AG09309 (cell line): Measurements from ENCODE around the gene TADA1.

Source experiments
- DNase-seq: peaks from one replicate; pipeline ENCODE4 v3.0.0-alpha.2; 2010; ENCODE audit warnings: low read depth
- H3K4me3 ChIP-seq: 2 replicates; pipeline ENCODE4 v1.5.1; 2011; ENCODE audit warnings: mild to moderate bottlenecking, low read depth, low read length, moderate library complexity; ENCODE audit not compliant: control insufficient read depth
- CTCF ChIP-seq: IDR thresholded peaks from 2 replicates; pipeline ENCODE4 v1.5.1; 2011; ENCODE audit warnings: mild to moderate bottlenecking, low read depth, low read length, inconsistent platforms; ENCODE audit not compliant: insufficient read depth, control insufficient read depth; ENCODE audit errors: missing control alignments

The TADA1 gene

GRCh38 chr1:166852918-166853317 is 23.1 kb downstream of the TADA1 start:
- no peak overlapping the region for H3K4me3 ChIP-seq
- no peak for TF ChIP-seq CTCF
- DNase-seq: no peak

- no peak for DNase-seq
- TF ChIP-seq CTCF: no peak
- no peak overlapping the region for H3K4me3 ChIP-seq
Measured at GRCh38 chr1:166849135-166849534, 26.9 kb downstream of the TADA1 start.

- DNase-seq: no peak
- no peak for TF ChIP-seq CTCF
- H3K4me3 ChIP-seq: no peak overlapping the region
Measured at GRCh38 chr1:166848193-166848592, 27.9 kb downstream of the TADA1 start.

GRCh38 chr1:166844791-166845190 is 31.3 kb downstream of the TADA1 start:
- TF ChIP-seq CTCF: no peak
- no peak for DNase-seq
- no peak overlapping the region for H3K4me3 ChIP-seq

- DNase-seq: no peak
- H3K4me3 ChIP-seq: no peak overlapping the region
- no peak for TF ChIP-seq CTCF
Measured at GRCh38 chr1:166843769-166844596, 32.1 kb downstream of the TADA1 start.

- no peak for TF ChIP-seq CTCF
- no peak for DNase-seq
- H3K4me3 ChIP-seq: no peak overlapping the region
Measured at GRCh38 chr1:166843322-166843721, 32.7 kb downstream of the TADA1 start.
